Prostate gland (tissue), 2 donors: Measurements from ENCODE around the gene ACTG1.

Source experiments
- CTCF ChIP-seq, 4 experiments: fragments of 200-600 bp in 2 of 4; fragments of 450-650 bp in 2 of 4; sonication (generic) in 2 of 4; IDR thresholded peaks; 1 replicate in 3 of 4; 2 replicates in 1 of 4; pipeline ENCODE4 v1.5.1; 2016 to 2019; ENCODE audit warnings: antibody characterized with exemption in 4 of 4, mild to moderate bottlenecking in 2 of 4, moderate library complexity in 2 of 4
- POLR2A ChIP-seq: fragments of 450-650 bp; IDR thresholded peaks from one replicate; pipeline ENCODE4 v1.6.1; 2016; ENCODE audit warnings: antibody characterized with exemption, mild to moderate bottlenecking

DNA sequence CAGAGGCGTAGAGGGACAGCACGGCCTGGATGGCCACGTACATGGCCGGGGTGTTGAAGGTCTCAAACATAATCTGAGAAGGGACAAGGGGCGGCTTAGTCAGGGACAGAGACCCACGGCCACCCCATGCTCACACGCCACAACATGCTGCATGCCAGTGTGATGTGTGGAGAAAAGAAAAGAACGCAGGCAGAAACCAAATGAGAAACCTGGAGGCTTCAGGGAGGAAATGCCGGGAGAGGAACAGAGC is 1.1 kb downstream of the ACTG1 start:
- TF ChIP-seq CTCF (IDR thresholded peaks at IDR 0.05): no peak
- no peak for TF ChIP-seq POLR2A
